ENCODE measurements around the gene SLC17A2.

The SLC17A2 gene

DNA sequence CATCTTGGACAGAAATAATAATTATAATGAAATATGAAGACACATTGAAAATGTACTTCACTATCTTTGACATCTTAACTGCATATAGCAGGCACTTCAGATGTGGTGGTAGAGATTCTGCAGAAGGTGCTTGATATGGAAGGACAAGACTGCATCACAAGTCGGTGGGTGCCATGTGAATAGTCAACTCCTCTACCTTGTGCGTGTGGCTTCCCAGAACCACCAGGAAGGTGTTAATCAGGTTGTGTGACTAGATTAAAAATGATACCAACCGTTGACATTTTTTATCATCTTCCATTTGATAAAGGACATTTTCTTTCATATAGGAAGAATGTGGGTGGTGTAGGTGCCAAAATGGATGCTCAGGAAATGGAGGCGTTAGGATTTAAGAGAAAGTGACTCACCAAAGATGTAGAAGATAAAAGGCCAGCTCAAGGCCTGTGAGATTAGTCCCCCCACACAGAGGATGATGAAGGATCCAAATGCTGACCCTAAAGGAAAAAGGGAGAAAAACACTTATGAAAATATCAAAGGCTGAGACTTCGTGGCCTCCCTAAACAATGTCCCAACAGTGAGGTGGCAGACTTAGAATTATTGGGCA, 12.3 kb downstream of the SLC17A2 start:
- no peaks in the 10 kb centered on the region for H3K27me3 ChIP-seq
- no peak overlapping the region for H3K27ac ChIP-seq
- no peak overlapping the region for H3K9ac ChIP-seq
- peaks cover 0 to 11% (median 0%) of the 10 kb centered on the region in 10 experiments; a peak in 4 of 20 replicates for H3K4me1 ChIP-seq
- no peak overlapping the region for H3K4me2 ChIP-seq
- H4K20me1 ChIP-seq, result no peaks in the 10 kb centered on the region
- no peaks in the 10 kb centered on the region; a peak in 1 of 22 replicates for H3K9me3 ChIP-seq (replicated peaks in 1 of 11)
- H3K36me3 ChIP-seq, result no peaks in the 10 kb centered on the region
- TF ChIP-seq Cebpa-rat (IDR thresholded peaks at IDR 0.05), result no peak
- no peak overlapping the region for H3K4me3 ChIP-seq

DNA sequence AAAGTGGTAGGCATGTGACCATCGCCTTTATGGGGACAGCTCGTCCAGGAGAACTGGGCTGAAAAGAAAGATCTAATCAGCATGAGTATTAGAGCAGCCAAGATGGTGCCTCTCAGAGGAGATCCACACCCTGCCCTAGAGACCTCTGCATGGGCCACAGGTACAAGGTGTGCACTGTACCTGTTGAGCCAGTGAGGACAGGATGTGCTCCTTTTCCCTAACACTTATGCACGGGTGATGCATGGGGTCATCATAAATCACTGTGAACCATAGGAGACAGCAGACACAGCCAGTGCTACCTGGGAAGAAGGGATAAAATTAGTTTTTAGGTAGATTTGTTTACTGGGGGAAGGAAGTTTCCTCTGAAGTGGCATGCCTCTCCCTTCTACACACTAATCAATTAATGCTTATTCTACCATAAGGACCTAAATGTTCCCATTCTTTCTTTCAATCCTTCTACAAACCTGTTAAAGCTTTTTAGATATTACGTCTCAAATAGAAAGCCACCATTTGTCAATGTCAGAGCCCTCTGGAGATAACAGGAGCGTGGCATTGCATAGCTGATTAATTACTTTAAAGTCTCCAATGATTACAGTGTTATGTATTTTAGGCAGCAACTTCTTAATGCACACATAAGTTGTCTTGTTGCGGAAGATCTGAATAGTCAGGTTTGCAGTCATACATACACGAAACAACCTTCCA, 13.6 kb downstream of the SLC17A2 start:
- Histone ChIP-seq H3K27ac (no peak overlapping the region), H3K4me3 (no peak overlapping the region), H3K27me3 (no peaks in the 10 kb centered on the region), H3K4me1 (peaks cover 0 to 9% (median 0%) of the 10 kb centered on the region in 10 experiments; a peak in 4 of 20 replicates), H3K9ac (no peak overlapping the region), H4K20me1 (no peaks in the 10 kb centered on the region), H3K36me3 (no peaks in the 10 kb centered on the region), H3K9me3 (replicated peaks in 1 of 11) (no peaks in the 10 kb centered on the region; a peak in 1 of 22 replicates), H3K4me2 (no peak overlapping the region)
- no peak for TF ChIP-seq Cebpa-rat (IDR thresholded peaks at IDR 0.05)

DNA sequence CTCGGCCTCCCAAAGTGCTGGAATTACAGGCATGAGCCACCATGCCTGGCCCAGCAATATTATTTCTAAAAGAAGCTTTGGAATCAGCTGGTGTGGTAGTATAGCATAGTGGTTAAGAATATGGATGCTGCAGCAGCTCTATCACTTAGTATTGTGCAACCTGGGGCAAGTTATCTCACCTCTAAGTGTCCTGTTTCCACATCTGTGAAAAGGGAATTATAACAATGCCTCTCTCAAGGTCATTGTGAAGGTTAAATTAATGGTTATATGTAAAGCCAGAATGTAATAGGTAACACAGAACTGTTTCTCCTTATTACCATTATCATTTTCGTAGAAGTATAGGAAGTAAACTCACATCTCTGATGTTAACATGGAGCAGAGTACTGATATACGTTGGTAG, 14.2 kb downstream of the SLC17A2 start:
- Histone ChIP-seq H3K36me3 (no peaks in the 10 kb centered on the region), H3K4me1 (peaks cover 0 to 10% (median 2%) of the 10 kb centered on the region in 10 experiments; a peak in 7 of 20 replicates), H3K27ac (no peak overlapping the region)

DNA sequence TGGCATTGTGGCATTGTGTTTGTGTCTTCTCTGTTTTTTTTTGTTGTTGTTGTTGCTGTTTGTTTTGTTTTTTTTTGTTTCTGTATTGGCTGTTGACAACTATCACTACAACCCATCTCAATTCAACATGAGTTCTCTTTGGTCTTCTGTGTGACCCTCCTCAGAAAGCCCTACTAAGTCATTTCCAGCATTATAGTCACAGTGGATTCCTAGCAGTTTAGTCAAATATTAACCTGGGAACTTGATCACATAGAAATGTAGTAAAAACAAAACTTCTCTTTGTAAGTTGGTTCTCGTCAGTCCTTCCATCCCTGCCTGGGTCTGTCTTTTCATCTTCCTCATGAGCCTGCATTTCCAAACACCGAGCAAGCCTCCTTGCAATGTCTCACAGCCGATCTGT, 16.8 kb downstream of the SLC17A2 start:
- no peaks in the 10 kb centered on the region; a peak in 1 of 22 replicates for H3K9me3 ChIP-seq (replicated peaks in 1 of 11)
- H3K27ac ChIP-seq, result no peak overlapping the region
- H3K27me3 ChIP-seq, result no peaks in the 10 kb centered on the region
- H3K4me1 ChIP-seq, result peaks cover 0 to 8% (median 0%) of the 10 kb centered on the region in 10 experiments; a peak in 4 of 20 replicates
- no peak overlapping the region for H3K4me2 ChIP-seq
- H3K4me3 ChIP-seq, result no peak overlapping the region
- no peak overlapping the region for H3K9ac ChIP-seq
- no peaks in the 10 kb centered on the region for H3K36me3 ChIP-seq
- no peak for TF ChIP-seq Cebpa-rat (IDR thresholded peaks at IDR 0.05)
- no peaks in the 10 kb centered on the region for H4K20me1 ChIP-seq

More for the DNA sequence above, 14.2 kb downstream of the SLC17A2 start:
- Histone ChIP-seq H3K4me3 (no peak overlapping the region), H3K27me3 (no peaks in the 10 kb centered on the region), H4K20me1 (no peaks in the 10 kb centered on the region), H3K9me3 (replicated peaks in 1 of 11) (no peaks in the 10 kb centered on the region; a peak in 1 of 22 replicates), H3K9ac (no peak overlapping the region), H3K4me2 (no peak overlapping the region)
- TF ChIP-seq Cebpa-rat (IDR thresholded peaks at IDR 0.05), result no peak

DNA sequence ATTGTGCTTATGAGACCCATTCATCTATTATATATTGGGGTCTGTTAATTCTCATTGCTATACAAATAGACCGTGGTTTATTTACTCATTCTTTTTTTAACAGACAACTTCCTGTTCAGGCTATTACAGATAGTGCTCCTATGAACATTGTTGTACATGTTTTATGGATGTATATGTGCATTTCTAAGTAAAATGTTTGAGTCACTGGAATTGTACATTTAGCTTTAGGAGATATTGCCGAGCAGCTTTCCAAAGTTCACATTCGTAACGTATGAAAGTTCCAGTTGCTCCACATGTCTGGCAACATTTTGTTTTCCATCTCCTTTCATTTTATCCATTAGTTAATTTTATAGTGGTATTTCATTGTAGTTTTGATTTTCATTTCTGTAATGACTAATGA, 19.1 kb downstream of the SLC17A2 start:
- H3K4me3 ChIP-seq, result no peak overlapping the region
- H3K4me1 ChIP-seq, result peaks cover 0 to 14% (median 4%) of the 10 kb centered on the region in 10 experiments; a peak in 5 of 20 replicates
- no peak for TF ChIP-seq Cebpa-rat (IDR thresholded peaks at IDR 0.05)
- H3K9ac ChIP-seq, result no peak overlapping the region
- no peaks in the 10 kb centered on the region for H3K9me3 ChIP-seq (replicated peaks in 1 of 11)
- no peak overlapping the region for H3K27ac ChIP-seq
- H3K36me3 ChIP-seq, result no peaks in the 10 kb centered on the region
- H3K4me2 ChIP-seq, result 0 out of 22 replicates have a peak overlapping the region, but pooled peaks of 1 of the 11 experiments have one; percentile 3
- no peaks in the 10 kb centered on the region for H4K20me1 ChIP-seq
- H3K27me3 ChIP-seq, result no peaks in the 10 kb centered on the region

DNA sequence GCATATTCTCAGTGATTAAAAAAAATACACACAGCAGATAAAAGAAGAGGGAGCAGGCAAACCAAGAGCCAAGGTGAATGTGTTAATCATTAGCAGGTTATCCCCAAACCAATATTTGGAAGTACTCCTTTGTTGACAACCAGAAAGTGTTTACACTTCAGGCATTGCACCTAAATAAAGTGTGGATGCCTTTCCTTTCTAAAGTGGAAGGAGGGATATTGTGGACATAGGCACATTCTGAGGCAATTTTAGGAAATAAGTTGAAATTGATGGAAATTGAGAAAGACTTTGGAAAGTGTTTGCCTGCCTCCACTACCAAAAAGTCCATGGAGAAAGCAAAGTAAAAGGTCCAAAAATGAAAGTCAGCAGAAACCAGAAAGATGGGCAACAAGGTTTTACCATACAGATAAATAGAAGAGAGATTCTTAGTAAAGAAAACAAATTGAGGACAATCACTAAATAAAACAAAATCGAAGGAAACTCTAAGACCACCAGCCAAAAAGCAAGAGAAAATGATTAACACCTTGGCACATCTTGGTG, 22.9 kb downstream of the SLC17A2 start:
- H3K27ac ChIP-seq, result no peak overlapping the region
- H3K4me2 ChIP-seq, result no peak overlapping the region
- H3K9me3 ChIP-seq (replicated peaks in 1 of 11), result no peaks in the 10 kb centered on the region
- H3K27me3 ChIP-seq, result no peaks in the 10 kb centered on the region
- no peak for TF ChIP-seq Cebpa-rat (IDR thresholded peaks at IDR 0.05)
- H4K20me1 ChIP-seq, result no peaks in the 10 kb centered on the region
- H3K4me3 ChIP-seq, result no peak overlapping the region
- H3K9ac ChIP-seq, result no peak overlapping the region
- peaks cover 0 to 14% (median 4%) of the 10 kb centered on the region in 10 experiments; a peak in 5 of 20 replicates for H3K4me1 ChIP-seq
- H3K36me3 ChIP-seq, result no peaks in the 10 kb centered on the region

DNA sequence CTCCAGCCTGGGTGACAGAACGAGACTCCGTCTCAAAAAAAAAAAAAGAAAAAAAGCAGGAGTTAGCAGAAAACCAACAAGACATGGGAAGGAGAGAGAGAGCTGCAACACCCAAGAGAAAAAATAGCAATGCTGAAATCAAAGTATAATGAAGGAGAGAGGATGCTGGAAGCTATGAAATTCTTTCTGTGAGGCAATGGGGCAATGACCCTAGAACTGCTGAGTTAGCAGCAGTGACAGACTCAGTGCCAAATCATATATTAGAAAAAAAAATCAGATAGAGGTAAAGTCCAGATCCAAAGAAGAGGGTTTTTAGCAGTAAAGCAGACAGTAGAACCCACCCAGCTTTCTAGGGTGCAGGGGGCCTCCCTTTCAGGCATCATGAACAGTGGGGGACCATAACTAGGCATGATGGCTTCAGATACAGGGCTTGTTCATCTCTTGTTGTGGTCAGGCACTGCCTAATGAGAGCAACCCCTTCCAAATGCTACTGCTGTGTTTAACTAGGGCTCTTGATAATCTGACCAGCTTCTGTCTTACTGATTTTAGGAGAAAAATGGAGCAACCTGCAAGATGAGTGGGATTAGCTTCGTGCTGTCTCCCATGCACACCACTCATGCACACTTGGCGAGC, 26.9 kb downstream of the SLC17A2 start:
- H3K9me3 ChIP-seq (replicated peaks in 1 of 11), result no peaks in the 10 kb centered on the region
- no peak overlapping the region for H3K27ac ChIP-seq

DNA sequence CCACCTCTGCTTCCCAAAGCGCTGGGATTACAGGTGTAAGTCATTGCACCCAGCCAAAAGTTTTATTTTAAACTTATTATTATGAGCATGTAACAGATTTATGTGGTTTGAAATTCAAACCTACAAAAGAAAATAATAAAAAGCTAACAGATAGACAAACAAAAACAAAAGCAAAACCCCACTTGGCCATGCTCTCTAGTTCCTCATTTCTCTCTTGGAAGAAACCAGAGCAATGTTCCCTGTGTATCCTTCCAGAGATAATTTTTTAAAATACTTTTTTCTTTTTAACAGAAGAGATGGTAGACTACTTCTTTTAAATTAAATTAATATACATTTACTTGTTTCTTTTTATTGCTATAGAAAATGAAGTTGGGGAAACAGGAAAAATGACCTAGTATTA, 28.4 kb downstream of the SLC17A2 start:
- H3K4me2 ChIP-seq, result no peak overlapping the region
- H3K4me1 ChIP-seq, result no peaks in the 10 kb centered on the region; a peak in 1 of 20 replicates
- H3K36me3 ChIP-seq, result no peaks in the 10 kb centered on the region
- no peak overlapping the region for H3K4me3 ChIP-seq
- H3K9ac ChIP-seq, result no peak overlapping the region
- H3K27ac ChIP-seq, result no peak overlapping the region
- H3K27me3 ChIP-seq, result no peaks in the 10 kb centered on the region
- H3K9me3 ChIP-seq (replicated peaks in 1 of 11), result no peaks in the 10 kb centered on the region; a peak in 1 of 22 replicates
- H4K20me1 ChIP-seq, result no peaks in the 10 kb centered on the region
- TF ChIP-seq Cebpa-rat (IDR thresholded peaks at IDR 0.05), result no peak

More for the DNA sequence above, 26.9 kb downstream of the SLC17A2 start:
- Histone ChIP-seq H3K36me3 (no peaks in the 10 kb centered on the region), H3K27me3 (no peaks in the 10 kb centered on the region), H4K20me1 (no peaks in the 10 kb centered on the region), H3K4me1 (peaks cover 0 to 6% (median 0%) of the 10 kb centered on the region in 10 experiments; a peak in 3 of 20 replicates), H3K4me3 (no peak overlapping the region), H3K9ac (no peak overlapping the region), H3K4me2 (no peak overlapping the region)
- no peak for TF ChIP-seq Cebpa-rat (IDR thresholded peaks at IDR 0.05)

DNA sequence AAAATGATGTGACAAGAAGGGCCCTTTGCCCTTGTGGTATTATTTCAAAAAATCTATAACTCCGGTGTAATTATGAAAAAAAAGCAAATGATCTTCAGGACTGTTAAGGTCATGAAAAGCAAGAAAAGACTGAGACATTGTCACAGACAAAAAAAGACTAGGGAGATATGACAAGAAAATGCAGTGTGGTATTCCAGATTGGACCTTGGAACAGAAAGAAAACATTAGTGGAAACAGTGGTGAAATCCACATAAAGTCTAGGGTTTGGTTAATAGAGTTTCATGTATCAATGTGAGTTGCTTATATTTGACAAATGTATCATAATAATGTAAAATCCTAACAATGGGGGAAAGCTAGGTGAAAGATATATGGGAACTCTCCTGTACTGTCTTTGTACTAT, 29.6 kb downstream of the SLC17A2 start:
- Histone ChIP-seq H3K27ac (no peak overlapping the region), H3K4me3 (no peak overlapping the region), H3K9me3 (replicated peaks in 1 of 11) (no peaks in the 10 kb centered on the region; a peak in 1 of 22 replicates), H3K4me1 (no peaks in the 10 kb centered on the region; a peak in 1 of 20 replicates), H3K4me2 (no peak overlapping the region), H3K9ac (no peak overlapping the region), H3K27me3 (no peaks in the 10 kb centered on the region), H4K20me1 (no peaks in the 10 kb centered on the region), H3K36me3 (no peaks in the 10 kb centered on the region)
- TF ChIP-seq Cebpa-rat (IDR thresholded peaks at IDR 0.05), result no peak

Measured in BLaER1 treated with 17β-estradiol and CSF1 and Interleukin-3, amounts not matched to agents 10 nM and 100 nM (cell line).